ENCODE results near the gene VASN.

The VASN gene

DNA sequence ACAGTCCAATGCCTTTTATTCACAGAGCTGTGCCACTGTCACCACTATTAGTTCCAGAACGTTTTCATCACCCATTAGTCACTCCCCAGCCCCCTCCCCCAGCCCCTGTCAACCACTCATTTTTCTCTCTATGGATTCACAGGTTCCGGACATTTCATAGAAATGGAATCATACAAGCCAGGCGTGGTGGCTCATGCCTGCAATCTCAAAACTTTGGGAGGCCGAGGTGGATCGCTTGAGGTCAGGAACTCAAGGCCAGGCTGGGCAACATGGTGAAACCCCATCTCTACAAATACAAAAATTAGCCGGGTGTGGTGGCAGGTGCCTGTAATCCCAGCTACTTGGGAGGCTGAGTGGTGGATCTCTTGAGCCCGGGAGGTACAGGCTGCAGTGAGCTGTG is 19.8 kb upstream of the VASN start:
- DNase-seq (ENCODE audit: low read depth in 3 of 3, low spot score in 1 of 3), result no peak

DNA sequence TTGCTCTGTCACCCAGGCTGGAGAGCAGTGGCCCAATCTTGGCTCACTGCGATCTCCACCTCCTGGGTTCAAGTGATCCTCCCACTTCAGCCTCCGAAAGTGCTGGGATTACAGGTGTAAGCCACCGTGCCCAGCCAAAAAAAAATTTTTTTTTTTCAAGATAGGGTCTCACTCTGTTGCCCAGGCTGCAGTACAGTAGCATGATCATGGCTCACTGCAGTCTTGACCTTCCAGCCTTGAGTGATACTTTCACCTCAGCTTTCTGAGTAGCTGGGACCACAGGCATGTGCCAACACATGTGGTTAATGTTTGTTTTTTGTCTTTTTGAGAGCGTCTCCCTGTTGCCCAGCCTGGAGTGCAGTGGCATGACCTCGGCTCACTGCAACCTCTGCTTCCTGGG is 18.8 kb upstream of the VASN start:
- DNase-seq (ENCODE audit: low read depth in 3 of 3, low spot score in 1 of 3), result no peak

DNA sequence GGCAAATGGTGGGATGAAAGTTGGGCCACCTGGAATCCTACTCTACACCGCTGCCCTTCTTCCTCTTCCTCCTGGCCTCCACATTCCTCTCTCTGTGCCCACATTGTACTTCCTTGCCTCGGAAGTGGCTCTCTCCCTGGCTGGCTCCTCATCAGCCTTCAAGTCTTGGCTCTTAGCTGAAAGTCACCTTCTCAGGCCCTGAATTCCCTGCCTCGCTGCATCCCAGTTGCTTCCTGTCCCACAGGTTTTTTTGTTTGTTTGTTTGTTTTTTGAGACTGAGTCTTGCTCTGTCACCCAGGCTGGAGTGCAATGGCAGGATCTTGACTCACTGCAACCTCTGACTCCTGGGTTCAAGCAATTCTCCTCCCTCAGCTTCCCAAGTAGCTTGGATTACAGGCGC is 18.0 kb upstream of the VASN start:
- no peak for DNase-seq (ENCODE audit: low read depth in 3 of 3, low spot score in 1 of 3)

DNA sequence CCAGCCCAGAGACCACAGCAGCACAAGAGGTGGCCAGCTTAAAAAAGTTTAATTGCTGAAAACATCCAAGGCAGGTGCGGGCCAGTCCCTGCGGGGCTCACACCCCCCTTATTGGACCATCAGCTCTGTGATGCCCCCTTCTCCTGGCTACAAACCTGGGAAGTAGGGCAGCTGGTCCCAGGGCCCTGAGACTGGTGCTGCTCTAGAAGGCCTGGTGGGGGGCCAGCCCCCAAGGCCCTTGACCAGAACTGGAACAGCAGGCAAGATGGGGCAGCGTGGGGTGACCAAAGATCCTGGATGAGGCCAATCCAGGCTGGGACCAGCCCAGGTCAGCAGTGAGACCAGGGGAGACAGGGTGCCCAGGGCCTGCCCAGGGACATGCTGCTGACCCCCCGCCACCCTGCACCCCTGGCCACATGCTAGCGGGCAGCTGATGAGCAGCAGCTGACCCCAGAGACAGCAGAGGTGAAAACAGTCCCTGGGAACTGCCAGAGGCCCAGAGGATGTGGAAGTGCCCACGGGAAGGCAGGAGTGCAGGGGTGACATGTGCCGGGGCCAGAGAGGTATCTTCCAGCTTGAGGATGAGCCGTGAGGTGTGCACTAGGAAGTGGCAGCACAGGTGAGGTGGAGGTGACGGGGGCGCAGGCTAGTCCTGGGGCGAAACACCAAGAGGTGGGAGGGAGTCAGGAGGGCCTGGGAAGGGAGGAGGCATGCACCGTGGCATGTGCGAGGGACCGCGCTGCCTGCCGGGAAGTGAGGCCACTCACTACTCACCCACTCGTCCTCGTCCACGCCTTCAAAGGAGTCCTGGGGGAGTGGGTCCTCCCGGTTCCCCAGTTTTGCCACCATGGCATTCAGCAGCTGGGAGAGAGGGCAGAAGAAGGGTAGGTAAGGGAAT is 16.9 kb upstream of the VASN start:
- no peak for DNase-seq (ENCODE audit: low read depth in 3 of 3, low spot score in 1 of 3)

DNA sequence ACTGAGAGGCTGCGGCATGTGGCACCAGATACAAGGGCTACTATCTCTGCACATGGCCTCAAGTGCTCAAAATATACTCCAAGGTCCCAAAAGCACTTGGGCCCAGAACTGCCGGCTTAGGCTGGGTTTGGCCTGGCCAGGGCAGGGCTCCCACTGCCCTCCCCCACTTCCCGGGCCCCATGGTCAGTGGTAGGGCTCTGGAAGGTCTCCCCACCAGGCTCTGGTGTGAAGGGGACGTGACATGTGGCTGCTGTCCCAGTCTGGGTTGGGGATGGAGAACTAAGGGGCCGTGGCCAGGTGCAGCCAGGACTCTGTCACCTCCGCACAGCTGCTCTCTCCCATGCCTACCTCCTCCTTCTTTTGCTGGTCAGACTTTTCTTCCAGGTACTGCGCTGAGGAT is 14.8 kb upstream of the VASN start:
- no peak for DNase-seq (ENCODE audit: low read depth in 3 of 3, low spot score in 1 of 3)

DNA sequence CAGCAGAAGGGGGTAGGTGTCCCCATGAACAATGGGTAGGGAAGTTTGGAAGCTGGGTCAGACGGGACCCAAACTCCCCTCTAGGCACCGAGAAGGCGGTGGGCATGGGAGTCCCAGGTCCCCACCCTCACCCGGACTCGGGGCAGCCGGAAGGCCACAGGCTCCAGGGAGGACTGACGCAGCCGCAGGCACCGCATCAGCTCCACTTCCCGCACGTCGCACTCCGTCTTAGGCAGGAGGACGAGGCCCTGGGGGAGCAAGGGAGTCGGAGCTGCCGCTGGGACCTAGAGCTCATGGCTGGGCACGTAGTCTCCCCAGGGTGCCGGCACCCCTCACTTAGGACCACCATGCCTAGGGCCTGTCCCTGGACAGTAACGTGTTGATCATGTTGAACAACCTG is 13.4 kb upstream of the VASN start:
- DNase-seq (ENCODE audit: low read depth in 3 of 3, low spot score in 1 of 3), result no peak

DNA sequence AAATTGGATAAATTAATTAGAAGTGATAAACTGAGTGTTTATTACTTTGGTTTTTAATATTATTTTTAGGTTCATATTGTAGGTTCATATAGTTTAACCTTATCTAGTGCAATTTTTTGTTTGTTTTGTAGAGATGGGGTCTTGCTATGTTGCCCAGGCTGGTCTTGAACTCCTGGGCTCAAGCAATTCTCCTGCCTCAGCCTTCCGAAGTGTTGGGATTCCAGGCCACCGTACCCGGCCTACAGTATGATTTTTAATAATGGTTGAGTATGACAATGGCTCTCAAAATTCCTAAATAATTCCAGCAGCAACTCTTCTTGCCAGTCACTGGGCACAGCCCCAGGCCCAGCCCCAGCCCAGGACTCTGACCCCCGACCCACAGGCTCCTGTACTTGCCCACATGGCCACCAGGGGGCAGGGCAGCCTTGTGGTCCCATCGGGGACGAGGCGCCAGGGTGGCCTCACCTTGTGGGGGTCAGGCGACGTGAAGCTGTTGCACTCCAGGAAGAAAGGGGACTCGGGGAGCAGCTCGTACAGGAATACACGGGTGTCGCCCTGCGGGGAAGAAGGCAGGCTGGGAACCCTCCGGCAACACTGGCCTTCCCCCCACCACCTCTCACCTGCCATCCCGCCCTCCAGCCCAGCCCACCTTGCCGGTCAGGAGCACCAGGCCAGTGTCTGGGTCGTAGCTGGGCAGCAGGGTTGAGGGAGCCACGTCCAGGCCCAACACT is 12.7 kb upstream of the VASN start:
- peak; percentile 33 to 69 (median 42) for DNase-seq (ENCODE audit: low read depth in 3 of 3, low spot score in 1 of 3)

DNA sequence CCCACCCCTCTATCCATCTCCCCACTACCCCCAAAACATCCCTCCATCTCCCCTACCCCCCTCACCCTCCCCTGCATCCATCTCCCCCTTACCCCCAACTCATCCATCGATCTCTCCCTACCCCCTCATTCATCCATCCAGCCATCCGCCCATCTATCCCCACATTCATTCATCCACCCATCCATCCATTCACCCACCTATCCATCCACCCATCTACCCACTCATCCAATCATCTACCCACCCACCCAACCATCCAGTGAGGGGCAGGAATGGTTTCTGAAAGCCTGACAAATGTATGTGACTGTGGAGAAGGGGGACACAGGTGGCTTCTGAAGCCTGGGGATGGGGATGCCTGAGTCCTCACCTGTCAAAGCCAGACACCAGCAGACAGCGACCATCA is 11.7 kb upstream of the VASN start:
- no peak for DNase-seq (ENCODE audit: low read depth in 3 of 3, low spot score in 1 of 3)

DNA sequence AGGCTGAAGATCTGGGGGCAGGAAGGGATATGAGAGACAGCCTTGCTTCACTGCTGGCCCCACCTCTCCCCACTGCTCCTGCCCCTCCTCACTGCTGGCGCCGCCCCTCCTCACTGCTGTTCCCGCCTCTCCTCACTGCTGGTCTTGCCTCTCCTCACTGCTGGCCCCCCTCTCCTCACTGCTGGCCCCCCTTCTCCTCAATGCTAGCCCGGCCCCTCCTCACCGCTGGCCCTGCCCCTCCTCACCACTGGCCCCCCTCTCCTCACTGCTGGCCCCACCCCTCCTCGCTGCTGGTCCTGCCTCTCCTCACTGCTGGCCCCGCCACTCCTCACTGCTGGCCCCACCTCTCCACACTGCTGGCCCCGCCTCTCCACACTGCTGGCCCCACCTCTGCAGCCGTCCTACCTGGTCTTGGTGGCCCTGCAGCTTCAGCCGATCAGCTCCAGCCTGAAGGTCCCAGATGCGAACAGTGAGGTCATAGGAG is 11.1 kb upstream of the VASN start:
- no peak for DNase-seq (ENCODE audit: low read depth in 3 of 3, low spot score in 1 of 3)

DNA sequence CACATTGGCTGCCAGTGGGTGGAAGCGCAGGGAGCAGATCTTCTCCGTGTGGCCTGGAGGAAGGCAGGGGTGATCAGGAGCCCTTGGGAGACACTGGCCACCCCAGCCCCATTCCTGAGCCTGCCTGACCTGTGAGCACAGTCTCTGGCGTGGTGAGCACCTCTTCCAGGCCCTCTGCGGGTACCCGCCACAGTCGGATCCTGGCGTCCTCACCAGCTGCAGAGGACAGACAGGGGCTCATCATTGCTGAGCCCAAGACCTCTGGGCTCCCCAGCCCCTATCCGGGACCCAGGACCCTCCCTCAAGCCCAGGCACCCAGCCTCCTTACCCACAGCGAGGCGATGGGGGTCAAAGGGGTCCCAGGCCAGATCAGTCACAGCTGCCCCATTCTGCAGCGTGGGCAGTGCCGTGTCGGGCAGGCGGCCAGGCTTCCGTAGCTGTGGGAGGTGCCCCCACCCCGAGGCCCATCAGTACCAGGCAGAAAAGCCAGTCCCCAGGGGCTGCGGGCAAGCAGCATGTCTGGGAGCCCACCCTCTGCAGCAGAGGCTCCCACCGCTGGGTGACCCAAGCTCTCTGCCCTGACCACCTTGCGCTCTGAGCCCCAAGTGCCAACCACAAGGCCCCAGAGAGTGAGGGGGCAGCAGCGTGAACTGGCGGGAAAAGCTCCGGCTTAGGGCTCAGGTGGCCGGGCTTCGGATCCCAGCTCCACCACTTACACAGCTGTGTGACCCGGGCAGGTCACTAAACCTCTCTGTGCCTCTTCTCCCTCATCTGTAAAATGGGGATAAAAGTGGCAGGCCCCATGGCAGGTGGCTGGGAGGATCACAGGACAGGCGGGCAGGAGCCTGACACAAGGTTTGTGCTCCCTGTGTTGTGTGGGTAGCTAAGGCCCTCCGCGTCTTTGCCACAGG is 10.4 kb upstream of the VASN start:
- DNase-seq (ENCODE audit: low read depth in 3 of 3, low spot score in 1 of 3), result no peak

DNA sequence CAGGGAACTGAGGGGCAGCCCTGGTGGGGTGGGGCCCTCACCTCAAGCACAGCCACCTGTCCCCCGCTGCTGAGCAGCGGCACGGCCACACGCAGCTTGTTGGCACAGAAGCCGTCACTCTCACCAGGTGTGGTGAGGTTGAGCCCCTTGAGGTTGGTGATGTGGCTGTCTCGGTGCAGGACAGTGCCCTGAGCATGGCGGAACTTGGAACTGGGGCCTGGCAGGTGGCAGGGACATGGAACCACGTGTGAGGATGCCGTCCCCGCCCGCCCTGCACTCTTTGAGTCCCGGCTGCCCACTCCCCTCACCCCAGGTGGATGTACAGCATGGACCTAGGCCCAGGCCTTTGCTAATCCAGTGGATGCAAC is 9.7 kb upstream of the VASN start:
- DNase-seq (ENCODE audit: low read depth in 3 of 3, low spot score in 1 of 3), result no peak

DNA sequence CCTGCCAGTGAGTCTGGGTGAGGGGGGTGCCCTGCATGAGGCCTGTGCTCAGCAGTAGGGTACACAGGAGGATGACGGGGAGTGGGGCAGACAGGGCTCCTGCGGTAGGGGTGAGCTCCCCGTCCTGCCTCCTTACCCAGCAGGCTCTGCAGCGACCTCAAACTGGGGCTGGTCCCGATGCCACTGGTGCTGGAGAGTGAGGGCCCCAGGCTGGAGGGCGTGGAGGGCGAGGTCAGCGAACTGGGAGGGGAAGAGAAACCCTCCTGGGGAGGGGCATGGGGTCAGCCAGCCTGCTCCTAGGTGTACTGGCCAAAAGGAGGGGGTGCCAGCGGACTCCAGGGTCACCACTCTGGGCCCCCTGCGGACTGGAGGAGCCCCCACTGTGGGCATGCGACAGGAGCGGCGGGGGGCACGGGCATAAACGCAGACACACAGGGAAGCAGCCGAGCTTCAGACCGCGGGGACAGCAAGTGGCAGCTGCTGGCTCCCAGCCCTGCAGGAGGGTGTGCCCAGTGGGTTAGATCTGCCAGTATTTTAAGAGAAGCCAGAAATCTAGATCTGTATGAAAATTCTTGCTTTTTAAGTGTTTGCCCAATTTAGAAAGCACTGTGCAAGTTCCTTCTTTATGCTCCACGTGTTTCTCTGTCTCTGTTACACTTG is 9.0 kb upstream of the VASN start:
- no peak for DNase-seq (ENCODE audit: low read depth in 3 of 3, low spot score in 1 of 3)

DNA sequence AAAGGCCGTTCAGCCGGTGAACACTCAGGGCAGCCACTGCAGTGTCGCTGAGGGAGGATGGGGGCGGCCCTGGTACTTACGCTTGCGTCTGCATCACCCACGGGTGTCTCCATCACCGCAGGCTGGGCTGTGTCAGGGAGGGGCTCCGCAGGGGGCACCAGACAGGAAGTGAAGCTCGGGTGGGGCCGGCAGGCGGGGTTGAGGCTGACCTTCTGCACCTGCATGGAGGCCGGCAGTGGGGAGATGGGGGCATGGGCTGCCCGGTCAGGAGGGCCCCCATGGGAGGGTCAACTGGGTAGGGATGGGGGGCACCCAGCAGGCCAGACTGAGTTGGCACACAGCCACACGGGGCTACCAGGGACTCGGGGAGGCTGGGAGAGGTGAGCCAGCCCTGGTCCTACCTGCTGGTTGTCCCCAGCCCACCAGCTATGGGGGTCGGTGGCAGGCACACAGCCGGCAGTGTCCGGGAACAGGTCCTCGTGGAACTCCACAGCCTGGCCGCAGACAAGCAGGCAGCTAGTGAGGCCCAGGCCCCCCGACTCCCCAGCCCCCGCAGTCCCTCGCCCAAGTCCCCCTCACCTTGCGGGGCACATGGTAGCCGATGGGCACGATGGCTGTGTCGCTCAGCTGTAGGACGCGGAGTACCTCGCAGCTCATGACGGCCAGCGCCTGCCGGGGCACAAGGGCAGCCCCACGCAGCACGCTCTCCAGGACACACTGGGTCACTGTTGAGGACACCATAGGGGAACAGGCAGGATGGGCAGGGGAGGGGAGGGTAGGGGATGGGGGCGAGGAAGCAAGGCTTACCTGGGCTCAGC is 7.2 kb upstream of the VASN start:
- no peak for DNase-seq (ENCODE audit: low read depth in 3 of 3, low spot score in 1 of 3)

DNA sequence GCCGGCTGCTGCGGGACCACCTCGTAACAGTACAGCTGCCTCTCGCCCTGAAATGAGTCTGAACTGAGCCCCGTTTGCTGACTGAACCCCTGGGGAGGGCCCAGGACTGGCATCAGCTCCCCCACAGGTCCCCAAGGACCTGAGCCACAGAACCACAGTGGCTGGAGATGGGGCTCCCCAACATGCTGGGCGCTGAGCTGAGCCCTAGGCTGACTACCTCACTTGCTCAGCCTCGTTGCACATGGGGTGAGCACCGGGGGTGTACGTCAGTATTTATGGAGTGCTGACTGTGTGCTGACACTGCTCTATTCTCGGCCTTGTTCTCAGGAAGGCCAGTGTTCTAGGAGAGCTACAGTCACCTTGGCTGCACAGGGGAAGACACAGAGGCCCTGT is 6.6 kb upstream of the VASN start:
- DNase-seq (ENCODE audit: low read depth in 3 of 3, low spot score in 1 of 3), result no peak

DNA sequence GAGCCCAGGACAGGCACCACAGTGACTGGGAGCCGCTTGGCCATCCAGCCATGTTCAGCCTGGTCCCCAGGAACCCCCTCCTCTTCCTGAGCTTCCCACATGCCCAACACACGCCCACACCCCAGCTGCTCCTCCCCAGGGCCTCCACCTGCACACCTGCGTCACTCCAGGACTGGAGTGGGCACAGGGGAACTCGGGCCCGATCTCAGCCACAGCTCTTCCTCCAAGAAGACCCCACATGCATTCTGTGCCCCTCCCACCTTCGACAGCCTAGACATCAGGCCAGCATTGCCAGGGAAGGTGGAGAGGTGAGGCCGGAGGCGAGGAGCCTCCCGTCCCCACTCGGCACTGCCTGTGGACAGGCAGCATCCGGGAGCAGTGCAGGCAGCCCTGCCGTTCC is 6.0 kb upstream of the VASN start:
- DNase-seq (ENCODE audit: low read depth in 3 of 3, low spot score in 1 of 3), result no peak

DNA sequence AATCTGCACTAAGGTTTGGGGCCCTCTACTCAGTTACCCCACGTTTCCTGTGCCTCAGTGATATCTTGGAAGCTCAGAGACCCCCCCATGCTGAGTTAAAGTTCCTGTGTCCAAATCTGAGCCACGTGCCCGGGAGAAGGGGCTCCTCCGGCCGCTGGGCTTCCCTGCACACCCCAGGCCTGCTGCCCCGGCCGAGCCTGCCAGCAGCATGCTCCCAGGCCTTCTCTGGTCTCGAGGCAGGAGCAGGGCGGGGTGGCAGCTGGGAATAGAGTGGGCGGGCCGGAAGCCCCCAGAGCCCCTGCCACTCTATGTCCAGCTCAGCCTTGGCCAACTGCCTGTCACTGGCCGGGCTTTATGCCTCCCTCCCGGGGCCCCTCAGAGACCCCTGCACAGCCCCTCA is 5.6 kb upstream of the VASN start:
- DNase-seq (ENCODE audit: low read depth in 3 of 3, low spot score in 1 of 3), result no peak

DNA sequence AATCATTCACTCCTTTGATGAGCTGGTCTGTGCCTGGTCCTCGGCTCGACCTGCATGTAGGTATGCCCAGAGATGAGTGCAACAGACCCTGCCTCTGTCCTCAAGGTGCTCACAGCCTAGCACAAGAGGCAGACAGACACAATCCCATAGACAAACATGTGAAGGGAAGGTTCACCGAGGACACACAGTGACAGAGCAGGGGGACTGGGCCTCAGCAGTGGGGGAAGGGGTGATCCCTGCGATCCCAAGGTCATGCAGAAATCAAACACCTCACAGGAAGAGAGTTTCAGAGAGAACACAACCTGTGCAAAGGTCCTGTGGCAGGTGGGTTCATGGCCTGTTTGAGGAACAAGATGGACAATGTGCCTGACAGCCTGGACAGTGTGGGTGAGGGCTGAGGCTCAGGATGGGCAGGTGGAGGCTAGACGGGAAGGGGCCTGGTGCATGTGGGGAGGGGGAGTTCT is 4.2 kb upstream of the VASN start:
- DNase-seq (ENCODE audit: low read depth in 3 of 3, low spot score in 1 of 3), result no peak

DNA sequence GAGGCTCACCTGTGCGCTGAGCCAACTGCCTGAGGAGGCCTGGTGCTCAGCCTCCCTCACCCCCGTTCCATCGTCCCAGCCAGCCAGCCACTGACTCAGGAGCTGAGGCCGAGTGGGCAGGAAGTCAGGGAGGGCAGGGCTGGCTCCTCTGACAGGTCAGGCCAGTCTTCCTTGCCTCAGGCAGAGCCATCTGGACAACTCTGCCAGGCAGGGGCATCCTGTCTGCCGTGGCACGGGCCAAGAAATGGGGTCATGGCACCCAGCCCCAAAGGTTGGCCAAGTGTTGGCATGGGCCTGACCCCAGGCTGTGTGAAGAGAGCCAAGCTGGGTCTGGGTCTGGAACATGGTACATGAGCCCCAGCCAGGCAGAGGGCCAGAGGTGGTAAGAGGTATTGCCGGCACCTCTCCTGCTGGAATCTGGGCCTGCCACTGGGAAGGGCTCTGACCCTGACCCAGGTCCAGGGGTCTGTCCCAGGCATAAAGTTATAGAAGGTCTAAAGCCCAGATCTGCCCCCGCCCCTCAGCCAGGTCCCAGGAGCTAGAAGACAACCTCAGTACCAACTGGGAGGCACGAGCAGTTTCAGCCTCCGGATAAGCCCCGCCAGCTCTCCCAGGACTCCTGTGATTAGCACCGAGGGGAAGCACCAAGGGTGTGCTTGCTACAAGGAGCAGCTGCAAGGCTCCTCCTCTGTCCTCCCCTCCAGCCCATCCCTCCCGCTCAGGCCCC is 2.5 kb upstream of the VASN start:
- no peak for DNase-seq (ENCODE audit: low read depth in 3 of 3, low spot score in 1 of 3)

DNA sequence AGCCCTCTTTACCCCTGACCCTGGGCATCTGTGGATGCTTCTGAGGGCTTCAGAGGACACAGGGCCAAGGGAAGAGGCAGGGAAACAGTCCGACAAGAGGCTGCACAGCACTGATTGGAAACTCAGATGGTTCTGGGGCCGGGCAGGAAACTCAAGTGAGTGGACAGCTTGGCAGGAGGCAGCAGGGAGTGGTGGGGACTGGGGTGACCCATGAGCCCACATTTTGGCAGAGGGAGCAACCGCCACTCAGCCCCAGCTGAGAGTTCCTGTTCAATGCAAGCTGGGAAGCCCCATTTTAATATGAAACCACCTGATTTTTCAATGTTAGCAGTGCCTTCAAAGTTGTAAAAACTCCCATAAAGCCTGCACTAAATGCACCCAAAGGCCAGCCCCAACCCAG is 1.5 kb upstream of the VASN start:
- DNase-seq (ENCODE audit: low read depth in 3 of 3, low spot score in 1 of 3), result no peak

All from stimulated activated CD4-positive, alpha-beta T cell treated with anti-CD3 and anti-CD28 coated beads, TNF-alpha, amount 100 ng/mL, for 1 hour (primary cell).